D721Med (cell line): ENCODE results near the gene ZNF341.

Experiments used
- DNase-seq: peaks from one replicate; pipeline ENCODE4 v3.0.0; 2011; ENCODE audit warnings: low spot score; ENCODE audit not compliant: insufficient read length
- FAIRE-seq: peaks from 2 replicates; lab custom pipeline; 2011; peaks lifted over from hg19 to GRCh38; lab: Jason Lieb, UNC
- TF ChIP-seq, protein P1 (sequence below): IDR thresholded peaks from 2 replicates; pipeline ENCODE4 v1.5.1; 2012; ENCODE audit warnings: mild to moderate bottlenecking, control low read depth; ENCODE audit not compliant: insufficient read depth; ENCODE audit errors: missing control alignments

Gene ZNF341

GRCh38 chr20:33810259-33810658 lies 78.5 kb downstream of the ZNF341 start:
- FAIRE-seq (no peak), DNase-seq (no peak)
- TF ChIP-seq, protein P1, sequence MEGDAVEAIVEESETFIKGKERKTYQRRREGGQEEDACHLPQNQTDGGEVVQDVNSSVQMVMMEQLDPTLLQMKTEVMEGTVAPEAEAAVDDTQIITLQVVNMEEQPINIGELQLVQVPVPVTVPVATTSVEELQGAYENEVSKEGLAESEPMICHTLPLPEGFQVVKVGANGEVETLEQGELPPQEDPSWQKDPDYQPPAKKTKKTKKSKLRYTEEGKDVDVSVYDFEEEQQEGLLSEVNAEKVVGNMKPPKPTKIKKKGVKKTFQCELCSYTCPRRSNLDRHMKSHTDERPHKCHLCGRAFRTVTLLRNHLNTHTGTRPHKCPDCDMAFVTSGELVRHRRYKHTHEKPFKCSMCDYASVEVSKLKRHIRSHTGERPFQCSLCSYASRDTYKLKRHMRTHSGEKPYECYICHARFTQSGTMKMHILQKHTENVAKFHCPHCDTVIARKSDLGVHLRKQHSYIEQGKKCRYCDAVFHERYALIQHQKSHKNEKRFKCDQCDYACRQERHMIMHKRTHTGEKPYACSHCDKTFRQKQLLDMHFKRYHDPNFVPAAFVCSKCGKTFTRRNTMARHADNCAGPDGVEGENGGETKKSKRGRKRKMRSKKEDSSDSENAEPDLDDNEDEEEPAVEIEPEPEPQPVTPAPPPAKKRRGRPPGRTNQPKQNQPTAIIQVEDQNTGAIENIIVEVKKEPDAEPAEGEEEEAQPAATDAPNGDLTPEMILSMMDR = no peak

GRCh38 chr20:33810885-33811775 lies 79.3 kb downstream of the ZNF341 start, which contains the start of gene CHMP4B:
TSS of gene CHMP4B (plus strand) at chr20:33811348. CDS start at chr20:33811469, 121 bp downstream.
- DNase-seq = peak; percentile 88
- TF ChIP-seq, protein P1 = no peak

GRCh38 chr20:33811776-33812151 lies 80.0 kb downstream of the ZNF341 start:
- FAIRE-seq = no peak
- TF ChIP-seq, protein P1 = no peak
- DNase-seq = no peak

More at GRCh38 chr20:33810885-33811775, 79.3 kb downstream of the ZNF341 start, which contains the start of gene CHMP4B:
- FAIRE-seq = no peak

GRCh38 chr20:33812152-33812849 lies 80.5 kb downstream of the ZNF341 start:
- FAIRE-seq (no peak), DNase-seq (no peak)
- TF ChIP-seq, protein P1 = no peak

DNA sequence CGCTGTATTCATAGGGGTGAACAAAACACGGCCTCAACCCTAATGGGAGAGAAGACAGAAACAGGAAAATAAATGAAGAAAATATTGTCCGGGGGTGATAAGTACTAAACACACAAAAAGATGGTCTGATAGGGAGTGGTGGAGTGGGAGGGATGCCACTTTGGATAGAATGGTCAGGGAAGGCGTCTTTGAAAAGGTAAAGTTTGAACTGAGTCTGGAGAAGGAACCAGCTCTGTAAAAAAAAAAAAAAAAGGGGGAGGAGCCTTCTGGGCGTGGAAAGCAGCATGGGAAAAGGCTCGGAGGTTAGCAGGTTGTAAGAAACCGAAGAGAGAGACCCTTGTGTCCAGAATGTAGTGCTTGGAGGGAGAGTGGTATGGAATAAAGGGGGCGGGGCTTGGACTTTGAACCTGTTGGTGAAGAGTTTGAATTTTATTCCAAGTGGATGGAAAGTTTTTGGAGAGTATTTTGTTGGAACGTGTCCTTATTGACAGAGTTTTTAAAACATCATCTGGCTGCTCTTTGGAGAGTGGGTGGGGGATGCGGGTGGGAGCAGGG lies 81.2 kb downstream of the ZNF341 start:
- DNase-seq (no peak), FAIRE-seq (no peak)
- TF ChIP-seq, protein P1 = no peak

DNA sequence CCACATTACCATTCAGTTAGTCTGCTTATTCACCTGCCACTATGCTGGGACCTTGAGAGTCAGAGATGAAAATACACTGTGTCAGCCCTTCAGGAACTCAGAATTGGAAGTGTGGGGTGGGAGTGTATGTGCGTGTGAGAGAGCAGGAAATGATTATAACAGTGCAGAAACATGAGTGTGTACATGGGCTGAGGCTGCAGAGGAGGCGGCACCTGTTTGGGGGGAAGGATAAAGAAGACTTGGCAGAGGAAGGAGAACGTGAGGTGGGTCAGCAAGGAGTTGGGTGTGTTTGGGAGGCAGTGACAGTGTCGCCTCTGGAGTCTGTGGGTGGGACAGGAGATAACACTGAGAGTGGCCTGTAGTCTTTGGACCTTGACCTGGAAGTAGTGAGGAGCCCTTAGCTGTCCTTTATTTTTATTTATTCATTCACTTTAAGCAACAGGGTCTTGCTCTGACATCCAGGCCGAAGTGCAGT lies 82.5 kb downstream of the ZNF341 start:
- FAIRE-seq = no peak
- TF ChIP-seq, protein P1 = no peak
- DNase-seq = no peak
